HepG2 (cell line): ENCODE measurements around the gene CDX1. TPM values are rescaled to one million over a fixed set of nuclear protein-coding genes. Genes with fewer than 3 reads are reported as not detected.
A peak's percentile ranks its signal among the peaks of the same experiment; 100 is the strongest.

Experiments used
- AHDC1 ChIP-seq: sonication (generic); formaldehyde crosslinking; IDR thresholded peaks from 2 replicates; pipeline ENCODE4 v1.5.1; 2020; ENCODE audit warnings: mild to moderate bottlenecking, missing genetic modification reagents, borderline replicate concordance
- ARID2 ChIP-seq: sonication (generic); formaldehyde crosslinking; IDR thresholded peaks from 2 replicates; pipeline ENCODE4 v1.8.1; 2022; ENCODE audit warnings: mild to moderate bottlenecking, missing genetic modification reagents, borderline replicate concordance
- DMAP1 ChIP-seq: IDR thresholded peaks from 2 replicates; pipeline ENCODE4 v1.6.1; 2016
- ETS1 ChIP-seq: sonication (generic); formaldehyde crosslinking; IDR thresholded peaks from 2 replicates; pipeline ENCODE4 v1.4.0; 2020; ENCODE audit warnings: missing genetic modification reagents
- KAT2B ChIP-seq: fragments of 150-350 bp; IDR thresholded peaks from 2 replicates; pipeline ENCODE4 v1.6.1; 2014; ENCODE audit warnings: low read depth, low read length, borderline replicate concordance
- KLF9 ChIP-seq: IDR thresholded peaks from 2 replicates; pipeline ENCODE4 v1.6.1; 2016; ENCODE audit warnings: low read depth
- MAZ ChIP-seq, 2 experiments: sonication (generic) in 1 of 2; formaldehyde crosslinking in 1 of 2; IDR thresholded peaks; 2 replicates each; pipeline versions ENCODE4 v1.5.0 to v1.6.1; 2012 to 2020; ENCODE audit warnings: low read depth in 2 of 2, mild to moderate bottlenecking in 2 of 2, borderline replicate concordance in 1 of 2, improper control_type of control experiment in 1 of 2, low read length in 1 of 2, missing genetic modification reagents in 1 of 2, moderate library complexity in 1 of 2
- MYC ChIP-seq: sonication (generic); formaldehyde crosslinking; IDR thresholded peaks from 2 replicates; pipeline ENCODE4 v1.9.0; 2021; ENCODE audit warnings: missing genetic modification reagents, borderline replicate concordance
- NR2F2 ChIP-seq: IDR thresholded peaks from 2 replicates; pipeline ENCODE4 v1.6.1; 2012; ENCODE audit warnings: low read depth, inconsistent platforms, borderline replicate concordance
- ONECUT2 ChIP-seq: sonication (generic); formaldehyde crosslinking; IDR thresholded peaks from 2 replicates; pipeline ENCODE4 v1.4.0; 2020; ENCODE audit warnings: missing genetic modification reagents
- POLR2G ChIP-seq: fragments of 200-400 bp; formaldehyde crosslinking; IDR thresholded peaks from 2 replicates; pipeline ENCODE4 v1.6.1; 2018; ENCODE audit warnings: mild to moderate bottlenecking, low read depth, low read length, moderate library complexity
- PRPF4 ChIP-seq: fragments of 200-400 bp; formaldehyde crosslinking; IDR thresholded peaks from 2 replicates; pipeline ENCODE4 v1.6.1; 2016; ENCODE audit warnings: low read length, low read depth; ENCODE audit not compliant: poor library complexity, severe bottlenecking
- TAF15 ChIP-seq: fragments of 200-400 bp; formaldehyde crosslinking; IDR thresholded peaks from one replicate; pipeline ENCODE4 v1.6.1; 2018; ENCODE audit warnings: mild to moderate bottlenecking, low read depth, low read length; ENCODE audit not compliant: poor library complexity, severe bottlenecking
- TBX2 ChIP-seq: sonication (generic); formaldehyde crosslinking; IDR thresholded peaks from 2 replicates; pipeline ENCODE4 v1.5.0; 2020; ENCODE audit warnings: missing genetic modification reagents, mild to moderate bottlenecking, borderline replicate concordance
- ZC3H4 ChIP-seq: sonication (generic); formaldehyde crosslinking; IDR thresholded peaks from 2 replicates; pipeline ENCODE4 v1.4.0; 2020; ENCODE audit warnings: missing genetic modification reagents, borderline replicate concordance
- ZNF317 ChIP-seq: sonication (generic); formaldehyde crosslinking; IDR thresholded peaks from 2 replicates; pipeline ENCODE4 v1.5.0; 2020; ENCODE audit warnings: mild to moderate bottlenecking, missing genetic modification reagents
- ZNF644 ChIP-seq: IDR thresholded peaks from 2 replicates; pipeline ENCODE4 v1.6.1; 2016; ENCODE audit warnings: low read depth
- ZNF704 ChIP-seq: sonication (generic); formaldehyde crosslinking; IDR thresholded peaks from 2 replicates; pipeline ENCODE4 v1.8.1; 2023; ENCODE audit warnings: mild to moderate bottlenecking, inconsistent platforms, moderate library complexity, missing genetic modification reagents, borderline replicate concordance
- ZNF737 ChIP-seq: sonication (generic); formaldehyde crosslinking; IDR thresholded peaks from 2 replicates; pipeline ENCODE4 v1.5.0; 2020; ENCODE audit warnings: missing genetic modification reagents, mild to moderate bottlenecking, borderline replicate concordance
- ZNF749 ChIP-seq: sonication (generic); formaldehyde crosslinking; IDR thresholded peaks from 2 replicates; pipeline ENCODE4 v1.8.0; 2022; ENCODE audit warnings: mild to moderate bottlenecking, missing genetic modification reagents, moderate library complexity, borderline replicate concordance
- polyA plus RNA-seq, 8 experiments: library from polyadenylated mRNA; depleted of rRNA in 3 of 8; stranded (reverse) in 7 of 8; unstranded in 1 of 8; fragments of >200 nt; fragmentation: Illumina TruSeq in 4 of 8; extraction: Trizol in 4 of 8; gene quantifications; 2 replicates each; pipeline versions ENCODE4 v1.2.1 to v1.2.3, GENCODE V29; 2011 to 2016; ENCODE audit warnings: low read depth in 4 of 8, missing spikeins in 1 of 8, mixed read lengths in 1 of 8; ENCODE audit not compliant: insufficient read depth in 1 of 8
- total RNA-seq, 5 experiments: library from RNA; depleted of rRNA; stranded (reverse); fragments of >200 nt; fragmentation: Illumina TruSeq; extraction: Trizol; gene quantifications; 2 replicates each; pipeline ENCODE4 v1.2.3, GENCODE V29; 2016; ENCODE audit warnings: low read depth in 1 of 5

Gene CDX1
- total and polyA plus RNA-seq, 2 of the 13 experiments (the other 11 are each of a cell fraction or from before 2014, with no cell fraction given): not detected

- peak; percentile 69; the same call in 1 of the 2 replicates for TF ChIP-seq AHDC1 (CRISPR knock-in tag)
- 0 out of 2 replicates have a peak, but pooled peaks have one; percentile 23 for TF ChIP-seq ARID2 (CRISPR knock-in tag)
- no peak for TF ChIP-seq TAF15
- TF ChIP-seq DMAP1 (CRISPR knock-in tag): no peak
- TF ChIP-seq KLF9 (CRISPR knock-in tag): no peak
- TF ChIP-seq ZNF704 (CRISPR knock-in tag): no peak
- TF ChIP-seq ONECUT2 (CRISPR knock-in tag): no peak
- TF ChIP-seq MAZ (IDR thresholded peaks at IDR 0.05; ENCODE audit: borderline replicate concordance, low read depth, low read length): no peak
- no peak for TF ChIP-seq MAZ (CRISPR knock-in tag; IDR thresholded peaks at IDR 0.05; ENCODE audit: low read depth)
- TF ChIP-seq KAT2B: no peak
- no peak for TF ChIP-seq POLR2G
- no peak for TF ChIP-seq NR2F2
- TF ChIP-seq ZNF749: no peak
- TF ChIP-seq ZC3H4 (CRISPR knock-in tag): no peak
- no peak for TF ChIP-seq ZNF737 (CRISPR knock-in tag)
- TF ChIP-seq ZNF317 (CRISPR knock-in tag): peak; percentile 33; the same call in 1 of the 2 replicates
- TF ChIP-seq ZNF644 (CRISPR knock-in tag): peak; percentile 95
- no peak for TF ChIP-seq PRPF4
- no peak for TF ChIP-seq MYC
- TF ChIP-seq ETS1: no peak
- peak; percentile 78; the same call in 1 of the 2 replicates for TF ChIP-seq TBX2 (CRISPR knock-in tag)
Measured at GRCh38 chr5:150142959-150143349, 23.6 kb upstream of the CDX1 start (continued).
